PC-3 (cell line): ENCODE results near the gene BPI.

Experiments used
- CTCF ChIP-seq: fragments of 300-600 bp; sonication (generic); conservative IDR thresholded peaks from 2 replicates; pipeline ENCODE4 v1.5.1; 2017; ENCODE audit warnings: antibody characterized with exemption, low read depth, mild to moderate bottlenecking, low read length
- EZH2 ChIP-seq: fragments of 300-600 bp; sonication (generic); IDR thresholded peaks from one replicate; pipeline ENCODE4 v1.6.1; 2017; ENCODE audit warnings: antibody characterized with exemption, mild to moderate bottlenecking, low read length; ENCODE audit not compliant: unreplicated experiment
- EZH2phosphoT487 ChIP-seq: fragments of 300-600 bp; sonication (generic); IDR thresholded peaks from 2 replicates; pipeline ENCODE4 v1.6.1; 2018; ENCODE audit warnings: mild to moderate bottlenecking, antibody characterized with exemption, low read length, borderline replicate concordance

DNA sequence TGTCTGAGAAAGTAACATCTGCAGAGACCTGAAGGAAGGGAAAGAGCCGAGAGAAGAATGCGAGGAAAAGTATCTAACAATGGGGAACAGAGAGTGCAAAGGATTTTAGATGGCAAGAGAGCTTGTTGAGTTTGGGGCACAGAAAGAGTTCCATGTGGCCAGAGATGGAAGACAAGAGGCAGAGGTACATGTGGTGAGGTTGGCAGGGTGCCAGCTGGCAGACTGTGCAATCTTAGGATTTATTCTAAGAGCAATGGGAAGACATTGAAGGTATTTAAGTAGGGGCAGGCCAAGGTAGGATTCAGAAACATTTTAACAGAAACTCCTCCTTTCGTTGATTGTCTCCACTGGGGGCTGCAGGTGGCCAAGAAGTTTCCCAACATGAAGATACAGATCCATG is 21.9 kb downstream of the BPI start:
- TF ChIP-seq EZH2 (no peak), CTCF (no peak), EZH2phosphoT487 (no peak)
